Astrocyte (in vitro differentiated cells and primary cell): ENCODE data around the gene DBNDD2. TPM values are rescaled to one million over a fixed set of nuclear protein-coding genes. Genes with fewer than 3 reads are reported as not detected.

Experiments used
- DNase-seq: peaks from one replicate; pipeline ENCODE4 v3.0.0-alpha.2; 2010; ENCODE audit warnings: low read depth
- FAIRE-seq: peaks from 2 replicates; lab custom pipeline; 2011; peaks lifted over from hg19 to GRCh38; lab: Jason Lieb, UNC
- H2AFZ ChIP-seq: 2 replicates; pipeline ENCODE4 v1.6.0; 2012; ENCODE audit warnings: low read depth, low read length, inconsistent platforms
- H3K27ac ChIP-seq: 2 replicates; pipeline ENCODE4 v1.5.1; 2011; ENCODE audit warnings: low read depth, low read length, inconsistent platforms
- H3K27me3 ChIP-seq: 2 replicates; pipeline ENCODE4 v1.6.0; 2011; ENCODE audit warnings: low read length, inconsistent platforms; ENCODE audit not compliant: insufficient read depth
- H3K36me3 ChIP-seq: 2 replicates; pipeline ENCODE4 v1.5.1; 2011; ENCODE audit warnings: low read length, inconsistent platforms; ENCODE audit not compliant: insufficient read depth
- H3K4me1 ChIP-seq: 2 replicates; pipeline ENCODE4 v1.5.1; 2011; ENCODE audit warnings: low read length, inconsistent platforms; ENCODE audit not compliant: insufficient read depth
- H3K4me2 ChIP-seq: 2 replicates; pipeline ENCODE4 v1.6.0; 2012; ENCODE audit warnings: low read length, inconsistent platforms
- H3K4me3 ChIP-seq: 2 replicates; pipeline ENCODE4 v1.5.1; 2011; ENCODE audit warnings: low read depth, mild to moderate bottlenecking, low read length, inconsistent platforms; ENCODE audit not compliant: insufficient read depth
- H3K79me2 ChIP-seq: 2 replicates; pipeline ENCODE4 v1.6.0; 2012; ENCODE audit warnings: mild to moderate bottlenecking, low read length, inconsistent platforms; ENCODE audit not compliant: insufficient read depth
- H3K9ac ChIP-seq: 2 replicates; pipeline ENCODE4 v1.6.0; 2012; ENCODE audit warnings: mild to moderate bottlenecking, low read length, inconsistent platforms
- H3K9me3 ChIP-seq: 2 replicates; pipeline ENCODE4 v1.5.1; 2012; ENCODE audit warnings: low read depth, mild to moderate bottlenecking, low read length, inconsistent platforms; ENCODE audit not compliant: insufficient read depth
- H4K20me1 ChIP-seq: 2 replicates; pipeline ENCODE4 v1.6.0; 2012; ENCODE audit warnings: low read length, inconsistent platforms; ENCODE audit not compliant: insufficient read depth
- H3K27ac Mint-ChIP-seq: one replicate; pipeline ENCODE4 v1.8.0; 2021; ENCODE audit warnings: mild to moderate bottlenecking, mixed read lengths; ENCODE audit not compliant: unreplicated experiment
- H3K27me3 Mint-ChIP-seq: one replicate; pipeline ENCODE4 v1.8.0; 2021; ENCODE audit warnings: low read depth, mixed read lengths; ENCODE audit not compliant: unreplicated experiment
- H3K36me3 Mint-ChIP-seq: one replicate; pipeline ENCODE4 v1.8.0; 2021; ENCODE audit warnings: low read depth, mixed read lengths; ENCODE audit not compliant: unreplicated experiment
- H3K4me1 Mint-ChIP-seq: one replicate; pipeline ENCODE4 v1.8.0; 2021; ENCODE audit warnings: low read depth, mixed read lengths; ENCODE audit not compliant: unreplicated experiment
- H3K4me3 Mint-ChIP-seq: one replicate; pipeline ENCODE4 v1.8.0; 2021; ENCODE audit warnings: mild to moderate bottlenecking, moderate library complexity, mixed read lengths; ENCODE audit not compliant: unreplicated experiment
- H3K9me3 Mint-ChIP-seq: one replicate; pipeline ENCODE4 v1.8.0; 2021; ENCODE audit warnings: mild to moderate bottlenecking, mixed read lengths; ENCODE audit not compliant: unreplicated experiment
- EZH2 ChIP-seq: IDR thresholded peaks from 2 replicates; pipeline ENCODE4 v1.6.1; 2012; ENCODE audit warnings: mild to moderate bottlenecking, low read length, inconsistent platforms; ENCODE audit not compliant: insufficient read depth
- total RNA-seq: library from RNA; stranded (reverse); gene quantifications from 2 replicates; pipeline ENCODE4 v1.2.1, GENCODE V29; 2021
- TF ChIP-seq, protein P1 (sequence below): IDR thresholded peaks from 2 replicates; pipeline ENCODE4 v1.5.1; 2011; ENCODE audit warnings: low read depth, mild to moderate bottlenecking, inconsistent platforms, low read length, moderate library complexity; ENCODE audit not compliant: insufficient read depth

Gene DBNDD2
- total RNA-seq, 1 donor from 2014 or later = 11.3 TPM

DNA sequence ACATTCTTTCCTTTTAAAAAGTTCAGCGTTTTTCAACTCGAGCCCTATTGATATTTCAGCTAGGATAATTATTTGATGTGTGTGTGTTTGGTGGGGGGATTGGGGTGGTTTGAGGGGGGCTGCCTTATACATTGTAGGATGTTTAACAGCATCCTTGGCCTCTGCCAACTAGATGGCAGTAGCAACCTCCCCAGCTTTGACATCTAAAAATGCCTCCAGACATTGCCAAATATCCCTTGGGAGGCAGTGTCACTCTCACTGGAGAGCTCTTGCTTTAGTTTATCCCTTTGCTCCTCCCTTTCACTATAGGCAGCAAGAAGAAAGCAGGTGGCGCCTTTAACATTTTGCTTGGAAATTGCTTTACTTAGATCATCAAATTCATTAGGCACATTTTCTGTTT is 15.4 kb upstream of the DBNDD2 start:
- Histone ChIP-seq H3K4me2 (no peak overlapping the region), H3K27ac (no peak overlapping the region), H3K4me3 (no peak overlapping the region), H3K9ac (no peak overlapping the region), H4K20me1 (no peaks in the 10 kb centered on the region), H3K36me3 (no peaks in the 10 kb centered on the region), H2AFZ (no peak overlapping the region), H3K79me2 (no peaks in the 10 kb centered on the region), H3K27me3 (no peaks in the 10 kb centered on the region), H3K4me1 (no peaks in the 10 kb centered on the region), H3K9me3 (no peaks in the 10 kb centered on the region)
- H3K9me3 Mint-ChIP-seq = no peaks in the 10 kb centered on the region
- H3K4me3 Mint-ChIP-seq = no peak overlapping the region
- H3K36me3 Mint-ChIP-seq = peaks cover 9% of the 10 kb centered on the region
- H3K27ac Mint-ChIP-seq = no peak overlapping the region
- TF ChIP-seq, protein P1, sequence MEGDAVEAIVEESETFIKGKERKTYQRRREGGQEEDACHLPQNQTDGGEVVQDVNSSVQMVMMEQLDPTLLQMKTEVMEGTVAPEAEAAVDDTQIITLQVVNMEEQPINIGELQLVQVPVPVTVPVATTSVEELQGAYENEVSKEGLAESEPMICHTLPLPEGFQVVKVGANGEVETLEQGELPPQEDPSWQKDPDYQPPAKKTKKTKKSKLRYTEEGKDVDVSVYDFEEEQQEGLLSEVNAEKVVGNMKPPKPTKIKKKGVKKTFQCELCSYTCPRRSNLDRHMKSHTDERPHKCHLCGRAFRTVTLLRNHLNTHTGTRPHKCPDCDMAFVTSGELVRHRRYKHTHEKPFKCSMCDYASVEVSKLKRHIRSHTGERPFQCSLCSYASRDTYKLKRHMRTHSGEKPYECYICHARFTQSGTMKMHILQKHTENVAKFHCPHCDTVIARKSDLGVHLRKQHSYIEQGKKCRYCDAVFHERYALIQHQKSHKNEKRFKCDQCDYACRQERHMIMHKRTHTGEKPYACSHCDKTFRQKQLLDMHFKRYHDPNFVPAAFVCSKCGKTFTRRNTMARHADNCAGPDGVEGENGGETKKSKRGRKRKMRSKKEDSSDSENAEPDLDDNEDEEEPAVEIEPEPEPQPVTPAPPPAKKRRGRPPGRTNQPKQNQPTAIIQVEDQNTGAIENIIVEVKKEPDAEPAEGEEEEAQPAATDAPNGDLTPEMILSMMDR = no peak
- TF ChIP-seq EZH2 = no peak
- FAIRE-seq (no peak), DNase-seq (no peak)
- H3K27me3 Mint-ChIP-seq = no peaks in the 10 kb centered on the region
- no peaks in the 10 kb centered on the region for H3K4me1 Mint-ChIP-seq

DNA sequence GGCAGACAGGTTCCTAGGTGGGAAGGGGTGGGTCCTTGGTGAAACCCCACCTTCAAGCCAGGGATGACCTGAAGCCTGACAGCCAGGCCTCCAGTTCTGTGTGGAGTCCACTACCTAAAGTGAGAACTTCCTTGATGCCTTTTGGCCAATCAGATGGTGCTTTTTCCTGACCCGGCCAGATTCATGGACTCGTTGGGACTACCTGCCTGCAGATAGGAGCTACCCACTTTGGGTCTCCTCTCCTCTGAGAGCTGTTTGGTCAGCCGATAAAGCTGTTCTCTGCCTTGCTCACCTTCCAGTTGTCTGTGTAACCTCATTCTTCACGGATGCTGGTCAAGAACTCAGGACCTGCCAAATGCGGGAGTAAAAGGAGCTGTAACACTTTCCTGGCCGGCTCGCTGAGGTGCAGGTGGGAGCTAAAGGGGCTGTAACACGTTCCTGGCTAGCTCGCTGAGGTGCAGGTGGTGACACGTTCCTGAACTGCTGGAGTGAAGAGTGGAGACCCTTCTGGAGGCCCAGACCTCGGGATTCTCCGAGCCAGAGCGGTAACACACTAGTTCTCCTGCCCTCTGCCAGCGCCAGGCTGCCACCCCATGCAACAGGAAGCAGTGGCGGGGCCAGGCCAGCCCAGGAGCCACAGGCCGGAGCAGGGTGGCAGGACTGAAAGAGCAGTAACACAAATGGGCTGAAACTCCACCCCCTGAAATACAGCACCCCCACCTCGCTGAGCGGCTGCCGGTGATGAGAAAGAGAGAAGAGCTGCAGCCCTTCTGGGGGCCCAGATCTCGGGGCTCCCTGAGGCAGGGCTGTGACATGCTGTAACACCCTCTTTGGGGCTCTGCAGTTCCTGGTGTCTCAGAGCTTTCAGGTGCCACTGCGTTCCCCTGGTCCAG is 13.6 kb upstream of the DBNDD2 start:
- H4K20me1 ChIP-seq = no peaks in the 10 kb centered on the region
- H3K4me2 ChIP-seq = no peak overlapping the region
- no peak overlapping the region for H3K9ac ChIP-seq
- no peaks in the 10 kb centered on the region for H3K27me3 ChIP-seq
- no peaks in the 10 kb centered on the region for H3K36me3 ChIP-seq
- no peak for DNase-seq
- H3K27ac ChIP-seq = no peak overlapping the region
- no peak overlapping the region for H2AFZ ChIP-seq
- no peaks in the 10 kb centered on the region for H3K9me3 ChIP-seq
- H3K4me1 ChIP-seq = no peaks in the 10 kb centered on the region
- H3K4me1 Mint-ChIP-seq = no peaks in the 10 kb centered on the region
- H3K9me3 Mint-ChIP-seq = no peaks in the 10 kb centered on the region
- no peak for FAIRE-seq
- H3K79me2 ChIP-seq = no peaks in the 10 kb centered on the region
- no peak overlapping the region for H3K27ac Mint-ChIP-seq
- H3K36me3 Mint-ChIP-seq = peaks cover 9% of the 10 kb centered on the region
- no peak overlapping the region for H3K4me3 Mint-ChIP-seq
- H3K4me3 ChIP-seq = no peak overlapping the region
- H3K27me3 Mint-ChIP-seq = no peaks in the 10 kb centered on the region
- TF ChIP-seq EZH2 = no peak
- TF ChIP-seq, protein P1 = no peak

DNA sequence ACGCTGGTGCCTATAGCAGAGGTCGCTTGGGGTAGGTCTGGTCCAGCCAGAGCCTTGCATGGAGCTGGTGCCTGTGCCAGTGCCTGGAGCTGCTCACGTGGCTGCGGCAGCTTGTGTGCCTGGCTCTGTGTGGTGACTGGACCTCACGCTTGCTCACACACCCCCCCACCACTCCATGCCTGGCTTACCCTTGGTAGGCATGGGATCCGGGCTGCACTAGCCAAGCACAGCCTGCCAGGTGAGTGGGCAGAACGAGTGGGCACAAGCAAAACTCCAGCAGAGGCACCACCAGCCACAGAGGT is 13.0 kb upstream of the DBNDD2 start:
- no peak overlapping the region for H3K4me3 Mint-ChIP-seq
- DNase-seq (no peak), FAIRE-seq (no peak)
- no peaks in the 10 kb centered on the region for H3K79me2 ChIP-seq
- H4K20me1 ChIP-seq = no peaks in the 10 kb centered on the region
- no peaks in the 10 kb centered on the region for H3K27me3 Mint-ChIP-seq
- no peak overlapping the region for H3K27ac ChIP-seq
- no peak overlapping the region for H2AFZ ChIP-seq
- H3K4me3 ChIP-seq = no peak overlapping the region
- H3K9me3 ChIP-seq = no peaks in the 10 kb centered on the region
- H3K27me3 ChIP-seq = no peaks in the 10 kb centered on the region
- peaks cover 12% of the 10 kb centered on the region for H3K36me3 Mint-ChIP-seq
- H3K9me3 Mint-ChIP-seq = peaks cover 4% of the 10 kb centered on the region
- no peak overlapping the region for H3K27ac Mint-ChIP-seq
- no peaks in the 10 kb centered on the region for H3K36me3 ChIP-seq
- no peaks in the 10 kb centered on the region for H3K4me1 ChIP-seq
- H3K9ac ChIP-seq = no peak overlapping the region
- no peak overlapping the region for H3K4me2 ChIP-seq
- H3K4me1 Mint-ChIP-seq = no peaks in the 10 kb centered on the region
- TF ChIP-seq EZH2 = no peak
- TF ChIP-seq, protein P1 = no peak
